HG03442 (cell line): ENCODE results near the gene CGRRF1.

Experiments used
- ATAC-seq: cut with Tn5 transposase; IDR thresholded peaks from one replicate; pipeline ENCODE4 v1.9.1; 2021; ENCODE audit warnings: mild to moderate bottlenecking, moderate library complexity; ENCODE audit not compliant: unreplicated experiment

CGRRF1 gene

DNA sequence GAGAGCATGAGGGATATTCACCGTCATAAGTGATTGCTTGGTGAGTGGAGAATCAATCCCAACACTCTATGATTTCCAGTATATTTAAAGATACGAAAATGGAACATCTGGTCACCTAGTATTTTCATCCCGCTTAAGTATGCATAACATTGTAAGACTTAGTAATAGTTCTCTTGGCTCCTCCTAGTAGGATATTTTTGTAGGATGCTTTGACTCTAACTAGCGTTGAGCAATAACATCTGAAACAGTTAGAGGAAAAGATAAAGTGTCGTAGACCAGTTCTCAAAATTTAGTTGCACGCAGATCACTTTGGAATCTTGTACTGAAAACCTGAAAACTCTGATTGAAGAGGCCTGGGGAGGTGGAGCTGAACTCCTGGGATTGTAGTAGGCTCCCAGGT, 64.8 kb downstream of the CGRRF1 start:
- no peak for ATAC-seq

DNA sequence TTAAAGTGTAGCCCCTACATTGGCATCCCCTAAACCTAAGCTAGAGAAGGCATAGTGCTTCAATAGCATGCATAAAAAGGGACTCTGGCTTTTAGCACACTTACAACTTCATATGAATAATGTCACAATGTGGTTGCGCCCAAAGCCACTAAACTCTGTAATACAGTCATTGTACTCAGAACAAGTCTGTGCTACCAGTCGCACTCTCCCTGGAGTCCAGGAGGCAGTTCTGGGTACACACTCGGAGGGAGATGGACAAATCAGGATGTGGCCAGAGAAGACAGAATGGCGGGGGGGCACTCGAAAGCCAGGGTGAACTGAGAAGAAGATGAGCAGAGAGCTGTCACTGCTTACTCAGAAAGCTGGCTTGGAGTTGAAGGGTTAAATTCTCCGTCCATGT, 67.8 kb downstream of the CGRRF1 start:
- ATAC-seq: no peak

DNA sequence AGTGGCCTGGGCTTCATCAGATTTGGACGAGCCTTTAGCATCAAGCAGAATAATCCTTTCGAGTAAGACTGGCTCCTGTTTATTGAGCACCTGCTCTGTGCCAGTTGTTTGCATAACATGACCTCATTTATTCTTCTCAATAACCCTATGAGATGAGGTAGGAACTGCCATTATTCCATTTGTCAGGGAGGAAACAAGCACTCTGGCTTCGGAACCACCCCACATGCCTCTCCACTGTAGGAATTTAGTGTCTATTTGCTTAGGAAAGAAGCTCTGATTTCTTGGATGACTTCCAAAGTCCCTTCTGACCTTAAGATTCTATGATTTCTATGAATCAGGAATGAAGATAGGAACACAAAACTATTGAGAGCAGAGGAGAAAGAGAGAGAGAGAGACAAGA, 68.3 kb downstream of the CGRRF1 start:
- no peak for ATAC-seq

DNA sequence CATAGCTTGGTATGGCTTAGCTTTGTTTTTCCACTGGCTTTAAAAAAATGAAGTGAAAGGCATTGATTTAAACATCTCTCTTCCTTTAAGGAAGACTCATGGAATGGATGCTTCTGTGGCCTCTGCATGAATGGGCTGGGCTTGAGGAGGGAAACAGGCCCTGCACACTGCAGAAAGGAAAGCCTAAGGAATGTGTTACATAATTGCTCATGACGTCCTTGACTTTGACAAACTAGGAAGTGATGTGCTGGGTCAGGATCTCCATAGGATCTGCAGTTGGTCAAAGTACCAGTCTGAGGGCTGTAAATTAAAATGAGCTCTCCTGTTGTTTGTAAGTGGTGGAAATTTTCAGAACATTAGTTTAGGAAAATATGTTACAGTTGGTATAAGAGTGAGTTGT, 69.9 kb downstream of the CGRRF1 start:
- no peak for ATAC-seq

DNA sequence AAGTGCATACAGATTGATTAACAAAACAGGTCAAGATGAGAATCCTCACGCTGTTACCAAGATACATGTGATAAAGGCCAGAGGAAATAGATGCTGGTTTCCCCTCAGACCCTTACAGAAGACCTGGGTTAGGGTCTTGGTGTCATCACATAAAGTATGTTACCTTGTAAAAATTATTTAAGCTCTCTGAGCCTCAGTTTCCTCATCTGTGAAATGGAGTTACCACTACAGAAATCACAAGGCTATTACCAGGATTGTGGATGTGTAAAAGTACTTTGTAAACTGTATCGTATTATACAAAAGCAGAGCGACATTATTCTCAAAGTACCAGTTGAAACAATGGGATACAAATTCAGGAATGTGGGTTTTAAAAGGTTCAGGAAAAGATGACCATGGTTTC, 71.2 kb downstream of the CGRRF1 start:
- no peak for ATAC-seq

DNA sequence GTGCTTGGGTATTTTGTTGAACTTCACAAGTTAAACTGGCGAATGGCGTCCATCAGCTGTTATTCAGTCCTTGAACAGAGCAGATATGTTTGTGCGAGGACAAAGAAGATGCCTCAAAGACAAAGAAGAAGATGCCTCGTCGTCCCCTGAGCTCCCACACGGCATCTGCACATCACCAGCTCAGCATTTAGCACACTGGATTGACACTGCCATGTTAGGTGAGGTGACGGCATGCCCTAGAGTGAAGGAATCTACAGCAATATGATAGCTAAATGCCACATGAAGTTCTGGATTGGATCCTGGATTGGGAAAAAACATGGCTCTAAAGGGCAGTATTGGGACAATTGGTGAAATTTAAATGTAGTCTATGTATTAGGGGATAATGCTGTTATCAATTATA, 72.6 kb downstream of the CGRRF1 start:
- ATAC-seq: no peak

DNA sequence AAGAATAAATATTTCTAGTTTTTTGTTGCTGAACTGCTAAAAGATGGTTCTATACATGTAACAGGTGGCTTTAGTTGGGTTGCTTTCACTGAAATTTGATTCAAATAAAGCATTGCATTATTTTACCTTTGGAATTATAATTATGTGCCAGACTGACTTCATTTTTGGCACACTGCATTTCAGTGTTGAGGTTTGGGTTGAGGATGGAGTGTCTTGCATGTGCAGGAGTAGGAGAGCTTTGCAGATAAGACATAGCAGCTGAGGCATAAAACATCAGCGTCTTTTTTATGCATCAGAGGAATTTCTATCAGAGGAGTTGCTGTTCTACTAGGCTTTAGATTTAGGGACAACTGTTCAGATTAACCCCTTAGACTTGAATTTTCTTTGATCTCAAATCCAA, 74.4 kb downstream of the CGRRF1 start:
- no peak for ATAC-seq

DNA sequence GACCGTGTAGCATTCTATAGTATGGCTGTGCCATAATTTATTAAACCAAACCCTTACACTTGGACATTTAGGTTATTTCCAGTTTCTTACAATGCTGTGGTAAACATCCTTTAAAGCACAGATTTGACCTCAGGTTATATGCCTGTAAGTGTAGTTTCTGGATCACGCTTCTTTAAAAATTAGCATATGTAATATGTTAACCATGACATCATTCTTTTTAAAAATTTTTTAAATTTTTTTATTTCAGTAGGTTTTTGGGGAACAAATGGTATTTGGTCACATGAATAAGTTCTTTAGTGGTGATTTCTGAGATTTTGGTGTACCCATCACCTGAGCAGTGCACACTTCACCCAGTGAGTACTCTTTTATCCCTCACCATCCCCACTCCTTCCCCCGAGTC, 75.5 kb downstream of the CGRRF1 start:
- no peak for ATAC-seq
